Uterus (tissue), 2 donors: ENCODE data around the gene ANKRD63.

Experiments used
- POLR2A ChIP-seq, 2 donors: fragments of 450-650 bp; IDR thresholded peaks; one replicate each; pipeline ENCODE4 v1.6.1; 2016; ENCODE audit warnings: antibody characterized with exemption in 2 of 2, mild to moderate bottlenecking in 1 of 2, moderate library complexity in 1 of 2
- TF ChIP-seq, protein P1 (sequence below), 4 experiments: fragments of 200-600 bp in 2 of 4; fragments of 450-650 bp in 2 of 4; sonication (generic) in 2 of 4; IDR thresholded peaks; one replicate each; pipeline ENCODE4 v1.5.1; 2016 to 2019; ENCODE audit warnings: antibody characterized with exemption in 4 of 4, mild to moderate bottlenecking in 2 of 4, moderate library complexity in 1 of 4

- TF ChIP-seq, protein P1, sequence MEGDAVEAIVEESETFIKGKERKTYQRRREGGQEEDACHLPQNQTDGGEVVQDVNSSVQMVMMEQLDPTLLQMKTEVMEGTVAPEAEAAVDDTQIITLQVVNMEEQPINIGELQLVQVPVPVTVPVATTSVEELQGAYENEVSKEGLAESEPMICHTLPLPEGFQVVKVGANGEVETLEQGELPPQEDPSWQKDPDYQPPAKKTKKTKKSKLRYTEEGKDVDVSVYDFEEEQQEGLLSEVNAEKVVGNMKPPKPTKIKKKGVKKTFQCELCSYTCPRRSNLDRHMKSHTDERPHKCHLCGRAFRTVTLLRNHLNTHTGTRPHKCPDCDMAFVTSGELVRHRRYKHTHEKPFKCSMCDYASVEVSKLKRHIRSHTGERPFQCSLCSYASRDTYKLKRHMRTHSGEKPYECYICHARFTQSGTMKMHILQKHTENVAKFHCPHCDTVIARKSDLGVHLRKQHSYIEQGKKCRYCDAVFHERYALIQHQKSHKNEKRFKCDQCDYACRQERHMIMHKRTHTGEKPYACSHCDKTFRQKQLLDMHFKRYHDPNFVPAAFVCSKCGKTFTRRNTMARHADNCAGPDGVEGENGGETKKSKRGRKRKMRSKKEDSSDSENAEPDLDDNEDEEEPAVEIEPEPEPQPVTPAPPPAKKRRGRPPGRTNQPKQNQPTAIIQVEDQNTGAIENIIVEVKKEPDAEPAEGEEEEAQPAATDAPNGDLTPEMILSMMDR (IDR thresholded peaks at IDR 0.05): no peak
- no peak for TF ChIP-seq POLR2A (IDR thresholded peaks at IDR 0.05)
These were observed 2.7 kb upstream of the ANKRD63 start for GRCh38 chr15:40285554-40286011.
